ENCODE data around the gene CKLF. TPM values are rescaled to one million over a fixed set of nuclear protein-coding genes. Genes with fewer than 3 reads are reported as not detected.

The CKLF gene
- total RNA-seq, 1 experiment from 2014 or later, result 21.0 TPM

GRCh38 chr16:66604376-66605176 lies 52.2 kb downstream of the CKLF start, which contains the start of gene CMTM3:
Gene CMTM3, plus strand, starts transcription at chr16:66604704. Its CDS starts 102 bp downstream, at chr16:66604806.
- peak within 1 kb of the TSS; percentile 94 for H3K27ac Mint-ChIP-seq
- peak within 1 kb of the TSS; percentile 81 for H3K4me3 Mint-ChIP-seq
- ChIA-PET CTCF (interaction anchor here (0.6 to 1.8 kb wide), 9 partner anchors 13 to 305 kb away, joined by 3 to 16 read pairs (median 4); no protein-coding TSS in a partner anchor), POLR2A (no interaction called here)
- no peaks in the 10 kb centered on the region for H3K36me3 Mint-ChIP-seq
- peaks cover 6% of the 10 kb centered on the region; the same call in 1 of the 2 replicates for H3K27me3 Mint-ChIP-seq (ENCODE audit: low read depth)
- H3K9me3 Mint-ChIP-seq, result no peaks in the 10 kb centered on the region
- TF ChIP-seq ESRRA (CRISPR knock-in tag; IDR thresholded peaks at IDR 0.05; ENCODE audit: borderline replicate concordance) (0 out of 2 replicates have a peak, but pooled peaks have one; percentile 33), HMGXB4 (CRISPR knock-in tag; IDR thresholded peaks at IDR 0.05) (peak; percentile 87), ZNF671 (CRISPR knock-in tag; IDR thresholded peaks at IDR 0.05) (no peak), SOX15 (CRISPR knock-in tag; IDR thresholded peaks at IDR 0.05) (no peak), E2F4 (CRISPR knock-in tag; IDR thresholded peaks at IDR 0.05; ENCODE audit: borderline replicate concordance, low read depth) (no peak), PREB (CRISPR knock-in tag; IDR thresholded peaks at IDR 0.05; ENCODE audit: borderline replicate concordance) (no peak), ARID4B (CRISPR knock-in tag; IDR thresholded peaks at IDR 0.05; ENCODE audit: borderline replicate concordance) (no peak; the same call in 1 of the 2 replicates), OVOL2 (CRISPR knock-in tag; IDR thresholded peaks at IDR 0.05; ENCODE audit: borderline replicate concordance) (no peak), ELF4 (CRISPR knock-in tag; IDR thresholded peaks at IDR 0.05; ENCODE audit: low read depth) (0 out of 2 replicates have a peak, but pooled peaks have one; percentile 25), ATF6 (CRISPR knock-in tag; IDR thresholded peaks at IDR 0.05) (no peak), ZBTB21 (CRISPR knock-in tag; IDR thresholded peaks at IDR 0.05; ENCODE audit: borderline replicate concordance) (no peak), HMGA2 (CRISPR knock-in tag; IDR thresholded peaks at IDR 0.05) (no peak), SP1 (CRISPR knock-in tag; conservative IDR thresholded peaks at IDR 0.05) (0 out of 2 replicates have a peak, but pooled peaks have one; percentile 2), CTCF (IDR thresholded peaks at IDR 0.05) (peak; percentile 56; the same call in 1 of the 2 replicates), EMX1 (CRISPR knock-in tag; IDR thresholded peaks at IDR 0.05) (no peak), PRRX2 (CRISPR knock-in tag; IDR thresholded peaks at IDR 0.05) (no peak)
- TF ChIP-seq, protein P1, sequence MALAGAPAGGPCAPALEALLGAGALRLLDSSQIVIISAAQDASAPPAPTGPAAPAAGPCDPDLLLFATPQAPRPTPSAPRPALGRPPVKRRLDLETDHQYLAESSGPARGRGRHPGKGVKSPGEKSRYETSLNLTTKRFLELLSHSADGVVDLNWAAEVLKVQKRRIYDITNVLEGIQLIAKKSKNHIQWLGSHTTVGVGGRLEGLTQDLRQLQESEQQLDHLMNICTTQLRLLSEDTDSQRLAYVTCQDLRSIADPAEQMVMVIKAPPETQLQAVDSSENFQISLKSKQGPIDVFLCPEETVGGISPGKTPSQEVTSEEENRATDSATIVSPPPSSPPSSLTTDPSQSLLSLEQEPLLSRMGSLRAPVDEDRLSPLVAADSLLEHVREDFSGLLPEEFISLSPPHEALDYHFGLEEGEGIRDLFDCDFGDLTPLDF (CRISPR knock-in tag; IDR thresholded peaks at IDR 0.05), result no peak
- H3K4me1 Mint-ChIP-seq, result peaks cover 31% of the 10 kb centered on the region
- ATAC-seq (peak; percentile 52), DNase-seq (ENCODE audit: low spot score) (peak; percentile 83)

Measured in WTC11 (cell line).